Iris pigment epithelial cell (primary cell): Measurements from ENCODE around the gene TMEM94.
"Not testable (repeated sequence)": the region's sequence is repeated elsewhere in the genome, so short reads cannot be mapped to it uniquely, and the experiment has no call there.

ENCODE experiments used
- DNase-seq: peaks from one replicate; pipeline ENCODE4 v3.0.0-alpha.2; 2011; ENCODE audit warnings: low read depth

Gene TMEM94

DNA sequence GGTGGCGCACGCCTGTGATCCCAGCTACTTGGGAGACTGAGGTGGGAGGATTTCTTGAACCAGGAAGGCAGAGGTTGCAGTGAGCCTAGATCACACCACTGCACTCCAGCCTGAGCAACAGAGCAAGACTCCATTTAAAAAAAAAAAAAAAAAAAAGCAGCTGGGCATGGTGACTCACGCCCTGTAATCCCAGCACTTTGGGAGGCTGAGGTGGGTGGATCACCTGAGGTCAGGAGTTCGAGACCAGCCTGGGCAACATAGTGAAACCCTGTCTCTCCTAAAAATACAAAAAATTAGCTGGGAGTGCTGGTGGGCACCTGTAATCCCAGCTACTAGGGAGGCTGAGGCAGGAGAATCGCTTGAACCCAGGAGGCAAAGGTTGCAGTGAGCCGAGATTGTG is 10.5 kb upstream of the TMEM94 start:
- DNase-seq: not testable (repeated sequence)

- DNase-seq: no peak
Measured at GRCh38 chr17:75447951-75448856, 8.2 kb upstream of the TMEM94 start.

- DNase-seq: no peak
Measured at GRCh38 chr17:75450270-75450669, 6.2 kb upstream of the TMEM94 start.

DNA sequence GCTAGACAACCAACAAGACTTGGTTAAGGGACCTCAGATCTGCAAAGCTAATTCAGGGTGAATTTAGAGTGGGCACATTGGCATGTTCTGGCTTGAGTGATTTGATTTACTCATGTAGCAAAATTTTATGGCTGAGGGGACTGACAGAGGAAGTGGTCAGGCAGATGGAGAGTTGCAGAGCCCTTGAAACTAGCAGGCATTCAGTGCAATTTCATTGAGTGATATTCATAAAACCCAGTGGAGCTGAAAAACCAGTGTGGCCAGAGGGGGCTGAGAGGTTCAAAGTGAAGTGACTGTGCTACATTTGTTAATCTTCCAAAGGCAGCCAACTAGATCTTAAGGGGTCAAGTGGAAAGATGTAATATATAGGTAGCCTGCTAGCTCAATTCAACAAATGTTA is 2.2 kb upstream of the TMEM94 start:
- no peak for DNase-seq

GRCh38 chr17:75454672-75455071 is 1.8 kb upstream of the TMEM94 start:
- DNase-seq: not testable (repeated sequence)

DNA sequence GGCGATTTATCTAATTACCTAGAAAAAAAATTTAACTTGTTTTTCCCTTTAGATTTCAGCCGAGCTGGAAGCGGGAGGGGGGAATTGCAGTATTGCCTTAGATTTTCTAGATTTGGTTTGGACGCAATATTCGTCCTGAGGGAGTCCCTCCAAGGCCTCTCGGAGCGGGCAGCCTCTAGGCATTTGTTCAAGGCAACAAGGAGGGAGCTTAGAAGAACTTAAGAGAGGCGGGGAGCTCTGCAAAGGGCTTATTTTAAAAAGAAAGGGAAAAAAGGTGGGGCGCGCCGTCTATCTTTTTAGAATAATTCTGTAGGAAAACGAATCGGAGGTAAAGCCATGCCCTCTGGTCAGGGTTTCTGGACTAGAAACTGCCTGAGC is 407 bp upstream of the TMEM94 start:
- no peak for DNase-seq

DNA sequence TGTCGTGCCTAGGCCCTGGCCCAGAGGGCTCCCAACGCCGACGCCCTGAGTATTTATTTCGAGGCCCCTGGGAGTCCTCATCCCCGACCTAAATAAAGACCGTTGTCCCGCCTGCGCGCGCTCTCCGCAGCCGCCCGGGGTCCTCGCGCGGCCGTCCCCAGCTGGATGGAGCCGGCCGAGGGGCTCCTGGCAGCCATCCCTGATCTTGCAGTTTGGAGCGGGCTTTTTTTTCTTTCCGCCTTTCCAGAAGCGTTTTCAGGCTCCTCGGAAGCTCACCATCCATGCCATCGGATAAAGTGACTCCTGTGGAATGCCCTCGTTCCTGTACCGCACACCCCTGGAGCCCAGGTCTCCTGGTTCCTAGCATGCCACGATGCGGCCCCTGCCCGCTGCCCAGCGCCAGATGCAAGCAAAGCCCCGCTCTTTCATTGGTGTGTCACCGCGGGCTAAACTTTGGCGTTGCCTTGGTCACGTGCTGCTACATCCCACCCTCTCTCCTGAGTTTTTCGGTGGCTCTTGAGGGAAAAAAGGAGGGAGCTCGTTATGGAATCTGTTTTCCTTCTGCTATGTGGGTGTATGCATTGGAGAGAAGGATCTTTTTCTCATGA is 716 bp downstream of the TMEM94 start:
- DNase-seq: no peak

DNA sequence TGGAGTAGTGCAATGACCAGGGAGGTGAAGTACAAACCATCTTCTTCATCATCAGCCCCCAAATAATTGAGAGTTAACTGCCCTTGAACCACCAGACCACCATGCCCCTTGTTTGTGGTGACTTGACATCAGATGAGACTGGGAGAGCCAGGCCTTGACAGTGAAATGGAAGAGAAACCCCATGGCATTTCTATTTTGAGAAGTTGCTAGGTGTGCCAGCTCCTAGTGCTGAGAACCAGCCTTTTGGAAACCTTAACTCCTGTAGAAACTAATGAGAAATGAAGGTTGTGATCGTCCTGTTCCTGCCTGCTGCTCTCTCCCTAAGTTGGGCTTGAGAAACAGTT is 2.8 kb downstream of the TMEM94 start:
- DNase-seq: no peak

DNA sequence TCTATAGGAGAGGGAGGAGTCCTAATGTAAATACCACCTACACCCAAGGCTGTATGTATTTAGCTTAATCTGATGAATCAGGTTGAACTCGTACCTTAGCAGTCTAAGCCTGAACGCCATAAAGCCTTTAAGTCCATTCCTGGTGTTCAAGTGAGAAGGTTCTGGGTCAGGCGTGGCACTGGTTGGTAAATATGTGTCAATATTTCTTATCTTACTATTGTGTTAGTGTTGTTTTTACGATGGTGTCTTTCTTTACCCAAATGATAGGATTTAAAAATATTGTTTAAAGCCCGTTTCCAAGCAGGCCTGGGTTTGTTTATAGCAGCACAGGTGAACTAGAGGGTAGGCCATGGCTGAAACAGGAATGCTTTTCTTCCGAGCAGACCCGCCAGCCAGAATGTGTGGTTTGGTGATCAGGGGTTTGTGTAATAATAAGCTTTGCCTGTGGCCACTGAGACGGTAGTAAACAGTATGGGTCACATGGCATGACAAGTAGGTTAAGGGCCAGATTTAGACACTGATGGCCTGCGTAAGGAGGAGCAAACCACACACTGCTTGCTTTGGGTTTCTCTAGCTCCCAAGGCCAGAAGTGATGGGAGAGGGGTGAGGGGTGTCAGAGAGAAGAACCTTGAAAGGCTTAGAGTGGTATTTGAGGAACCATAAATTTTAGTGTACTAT is 3.3 kb downstream of the TMEM94 start:
- DNase-seq: no peak

- no peak for DNase-seq
Measured at GRCh38 chr17:75460295-75460694, 3.9 kb downstream of the TMEM94 start.

GRCh38 chr17:75463603-75464002 is 7.2 kb downstream of the TMEM94 start:
- no peak for DNase-seq

DNA sequence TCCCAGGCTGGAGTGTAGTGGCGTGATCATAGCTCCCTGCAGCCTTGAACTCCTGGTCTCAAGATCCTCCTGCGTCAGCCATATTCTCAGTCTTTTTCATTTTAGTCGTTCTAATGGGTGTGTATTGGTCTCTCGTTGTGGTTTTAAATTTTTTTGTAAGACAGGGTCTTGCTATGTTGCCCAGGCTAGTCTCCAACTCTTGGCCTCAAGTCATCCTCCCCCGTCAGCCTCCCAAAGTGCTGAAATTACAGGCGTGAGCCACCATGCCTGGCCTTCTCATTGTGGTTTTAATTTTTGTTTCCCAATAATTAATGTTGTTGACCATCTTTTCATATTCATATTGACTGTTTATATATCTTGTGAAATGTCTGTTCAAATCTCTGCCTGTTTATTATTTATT is 8.6 kb downstream of the TMEM94 start:
- no peak for DNase-seq

GRCh38 chr17:75468291-75468754 is 11.9 kb downstream of the TMEM94 start:
- DNase-seq: no peak

GRCh38 chr17:75468779-75469373 is 12.4 kb downstream of the TMEM94 start:
- DNase-seq: no peak

- no peak for DNase-seq
Measured at GRCh38 chr17:75471207-75471606, 14.8 kb downstream of the TMEM94 start.

- no peak for DNase-seq
Measured at GRCh38 chr17:75472119-75472518, 15.7 kb downstream of the TMEM94 start.

DNA sequence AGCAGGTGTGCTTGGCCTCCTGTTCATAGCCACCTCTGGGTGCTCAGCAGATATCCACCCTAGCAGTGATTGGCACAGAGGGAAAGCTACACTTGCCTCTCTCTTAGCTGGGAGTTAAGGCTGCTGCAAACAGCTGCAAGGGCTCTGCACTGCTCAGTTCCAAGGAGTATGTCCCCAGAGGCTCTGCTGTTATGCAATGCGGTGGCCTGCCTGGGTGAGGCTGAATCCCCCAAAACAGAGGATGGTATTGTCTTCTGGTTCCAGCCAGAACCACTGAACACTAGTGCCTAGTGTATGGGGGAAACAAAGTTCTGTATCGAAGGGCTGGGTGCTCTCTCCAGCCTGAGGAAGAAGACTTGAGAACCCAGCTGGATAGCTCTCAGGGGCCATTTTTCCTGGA is 16.8 kb downstream of the TMEM94 start:
- no peak for DNase-seq

DNA sequence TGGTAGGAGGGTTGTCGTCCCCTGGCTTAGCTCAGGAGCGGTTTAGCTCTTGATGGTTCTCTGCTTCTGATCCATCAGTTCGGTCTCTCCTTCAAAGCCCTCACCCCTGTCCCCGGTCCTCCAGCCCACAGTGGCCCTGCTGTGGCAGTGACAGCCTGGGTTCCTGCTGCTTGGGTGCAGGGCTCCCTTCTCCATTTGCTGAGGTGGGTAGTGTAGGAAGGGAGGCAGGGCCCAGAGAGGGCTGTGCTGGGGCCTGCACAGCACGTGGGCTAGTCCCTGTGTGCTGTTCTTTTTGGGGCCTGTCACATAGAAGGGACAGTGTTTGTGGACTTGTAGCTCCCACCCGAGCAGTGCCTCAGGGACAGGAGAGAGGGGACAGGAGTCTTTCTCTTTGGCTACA is 18.3 kb downstream of the TMEM94 start:
- no peak for DNase-seq

- DNase-seq: no peak
Measured at GRCh38 chr17:75475144-75475835, 18.9 kb downstream of the TMEM94 start.

DNA sequence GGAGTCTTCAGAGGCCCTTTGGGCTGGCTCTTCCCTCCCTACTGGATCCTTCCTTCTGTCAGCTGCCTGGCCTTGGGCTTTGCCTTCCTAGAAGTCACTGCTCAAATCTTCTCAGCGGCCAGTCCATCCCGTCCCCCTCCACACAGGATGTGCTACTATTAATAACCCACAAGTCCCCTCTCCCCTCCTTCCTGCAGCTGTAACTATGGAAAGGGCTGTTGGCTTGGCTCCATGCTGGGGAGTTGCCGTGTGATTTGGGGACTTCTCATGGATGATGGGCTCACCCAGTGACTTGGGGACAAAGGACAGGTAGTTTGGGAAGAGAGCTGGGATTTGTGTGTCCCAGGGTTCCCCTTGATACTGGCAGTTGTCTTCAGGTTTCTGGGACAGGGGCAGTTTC is 19.4 kb downstream of the TMEM94 start:
- DNase-seq: no peak

DNA sequence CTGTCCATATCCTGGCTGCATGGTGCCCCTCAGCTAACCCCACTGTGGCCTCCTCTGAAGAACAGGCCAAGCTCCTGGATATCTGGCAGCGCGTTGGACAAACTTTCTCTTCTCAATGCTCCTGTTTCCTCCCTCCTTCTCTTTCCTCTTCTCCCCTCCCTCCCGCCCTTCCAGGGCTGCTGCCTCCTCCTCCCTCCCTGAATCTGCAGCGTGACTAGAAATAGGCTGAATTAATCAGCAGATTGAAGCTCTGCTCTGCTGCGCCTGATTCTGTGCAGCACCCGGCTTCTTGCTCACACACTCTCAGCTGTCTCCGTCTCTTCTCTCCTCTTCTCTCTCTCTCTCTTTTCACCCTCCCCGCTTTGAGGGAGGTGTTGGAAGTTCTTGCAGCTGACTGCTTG is 19.8 kb downstream of the TMEM94 start:
- DNase-seq: no peak
